ENCODE measurements around the gene CILP.

- TF ChIP-seq, protein P1, sequence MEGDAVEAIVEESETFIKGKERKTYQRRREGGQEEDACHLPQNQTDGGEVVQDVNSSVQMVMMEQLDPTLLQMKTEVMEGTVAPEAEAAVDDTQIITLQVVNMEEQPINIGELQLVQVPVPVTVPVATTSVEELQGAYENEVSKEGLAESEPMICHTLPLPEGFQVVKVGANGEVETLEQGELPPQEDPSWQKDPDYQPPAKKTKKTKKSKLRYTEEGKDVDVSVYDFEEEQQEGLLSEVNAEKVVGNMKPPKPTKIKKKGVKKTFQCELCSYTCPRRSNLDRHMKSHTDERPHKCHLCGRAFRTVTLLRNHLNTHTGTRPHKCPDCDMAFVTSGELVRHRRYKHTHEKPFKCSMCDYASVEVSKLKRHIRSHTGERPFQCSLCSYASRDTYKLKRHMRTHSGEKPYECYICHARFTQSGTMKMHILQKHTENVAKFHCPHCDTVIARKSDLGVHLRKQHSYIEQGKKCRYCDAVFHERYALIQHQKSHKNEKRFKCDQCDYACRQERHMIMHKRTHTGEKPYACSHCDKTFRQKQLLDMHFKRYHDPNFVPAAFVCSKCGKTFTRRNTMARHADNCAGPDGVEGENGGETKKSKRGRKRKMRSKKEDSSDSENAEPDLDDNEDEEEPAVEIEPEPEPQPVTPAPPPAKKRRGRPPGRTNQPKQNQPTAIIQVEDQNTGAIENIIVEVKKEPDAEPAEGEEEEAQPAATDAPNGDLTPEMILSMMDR (IDR thresholded peaks at IDR 0.05; ENCODE audit: insufficient read depth, low read length, poor library complexity, severe bottlenecking): no peak
- no peak for TF ChIP-seq EZH2phosphoT487 (conservative IDR thresholded peaks at IDR 0.05; ENCODE audit: low read length)
Observed at GRCh38 chr15:65217526-65218482, 6.5 kb upstream of the CILP start.

Measured in SU-DHL-6 (cell line).